Measurements from ENCODE around the gene OLFML1. TPM values are rescaled to one million over a fixed set of nuclear protein-coding genes. Genes with fewer than 3 reads are reported as not detected.
"Not testable (repeated sequence)": the region's sequence is repeated elsewhere in the genome, so short reads cannot be mapped to it uniquely, and the experiment has no call there.

The OLFML1 gene
- total RNA-seq, 1 donor from 2014 or later = 5.3 TPM

DNA sequence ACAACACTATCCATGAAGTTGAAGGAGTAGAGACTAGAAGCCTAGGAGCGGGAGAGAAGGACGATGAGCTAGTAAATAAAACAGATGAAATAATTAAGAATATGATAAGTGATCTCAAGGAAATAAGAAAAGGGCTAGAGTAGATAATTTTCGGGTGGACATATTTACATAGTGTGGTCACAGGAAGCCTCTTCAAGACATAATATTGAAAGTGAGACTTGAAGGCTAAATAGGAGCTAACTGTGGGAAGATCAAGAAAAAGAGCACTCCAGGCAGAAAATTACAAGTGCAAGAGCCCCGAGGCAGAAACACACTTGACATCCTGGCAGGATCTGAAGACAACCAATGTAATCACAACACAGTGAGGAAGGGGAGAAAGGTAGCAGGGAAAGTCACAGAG lies 16.6 kb downstream of the OLFML1 start:
- DNase-seq (ENCODE audit: low spot score) = no peak
- intact Hi-C loops (cut with DNase I) = no loop called here

DNA sequence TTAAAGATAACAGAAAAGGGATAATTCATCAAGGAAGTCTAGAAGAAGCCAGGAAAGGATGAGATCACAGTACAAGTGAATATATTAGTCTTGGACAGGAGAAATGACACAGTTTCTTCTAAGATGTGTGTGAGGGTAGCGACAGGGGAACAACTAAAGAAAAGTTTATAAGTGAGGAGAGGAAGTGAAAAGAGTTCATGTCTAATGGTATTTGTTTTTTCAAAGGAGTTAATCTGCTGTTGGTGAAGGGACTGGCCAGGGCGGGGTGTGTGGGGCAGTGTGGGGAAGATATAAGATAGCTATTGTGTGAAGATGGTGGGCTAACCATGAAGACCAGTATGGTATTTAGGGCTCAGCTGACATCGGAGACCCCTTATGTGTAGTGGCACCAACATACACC lies 20.9 kb downstream of the OLFML1 start:
- intact Hi-C loops (cut with DNase I) = no loop called here

DNA sequence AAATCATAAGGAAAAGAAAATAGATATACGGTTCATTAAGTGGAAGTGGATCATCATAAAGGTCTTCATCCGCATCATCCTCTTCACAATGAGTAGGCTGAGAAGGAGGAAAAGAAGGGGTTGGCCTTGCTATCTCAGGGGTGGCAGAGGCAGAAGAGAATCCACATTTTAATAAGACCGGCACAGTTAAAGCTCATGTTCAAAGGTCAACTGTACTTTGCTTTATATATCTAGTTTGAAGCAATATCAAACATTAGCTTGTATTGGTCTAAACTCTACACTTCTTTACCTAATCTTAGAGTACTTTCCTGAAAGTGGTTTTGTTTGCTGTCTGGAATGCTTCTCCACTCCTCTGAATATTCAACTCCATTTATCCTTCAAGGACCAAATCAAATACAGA lies 22.8 kb downstream of the OLFML1 start:
- intact Hi-C loops (cut with DNase I) = no loop called here
- no peak for DNase-seq (ENCODE audit: low spot score)

More for the DNA sequence above, 20.9 kb downstream of the OLFML1 start:
- DNase-seq (ENCODE audit: low spot score) = no peak

DNA sequence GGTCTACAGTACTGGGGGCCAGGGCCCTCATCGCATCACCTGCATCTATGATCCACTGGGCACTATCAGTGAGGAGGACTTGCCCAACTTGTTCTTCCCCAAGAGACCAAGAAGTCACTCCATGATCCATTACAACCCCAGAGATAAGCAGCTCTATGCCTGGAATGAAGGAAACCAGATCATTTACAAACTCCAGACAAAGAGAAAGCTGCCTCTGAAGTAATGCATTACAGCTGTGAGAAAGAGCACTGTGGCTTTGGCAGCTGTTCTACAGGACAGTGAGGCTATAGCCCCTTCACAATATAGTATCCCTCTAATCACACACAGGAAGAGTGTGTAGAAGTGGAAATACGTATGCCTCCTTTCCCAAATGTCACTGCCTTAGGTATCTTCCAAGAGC lies 24.7 kb downstream of the OLFML1 start:
- intact Hi-C loops (cut with DNase I) = loop anchor here (5.0 kb wide), 3 partner anchors 37 to 147 kb away; no protein-coding TSS in a partner anchor
- no peak for DNase-seq (ENCODE audit: low spot score)

DNA sequence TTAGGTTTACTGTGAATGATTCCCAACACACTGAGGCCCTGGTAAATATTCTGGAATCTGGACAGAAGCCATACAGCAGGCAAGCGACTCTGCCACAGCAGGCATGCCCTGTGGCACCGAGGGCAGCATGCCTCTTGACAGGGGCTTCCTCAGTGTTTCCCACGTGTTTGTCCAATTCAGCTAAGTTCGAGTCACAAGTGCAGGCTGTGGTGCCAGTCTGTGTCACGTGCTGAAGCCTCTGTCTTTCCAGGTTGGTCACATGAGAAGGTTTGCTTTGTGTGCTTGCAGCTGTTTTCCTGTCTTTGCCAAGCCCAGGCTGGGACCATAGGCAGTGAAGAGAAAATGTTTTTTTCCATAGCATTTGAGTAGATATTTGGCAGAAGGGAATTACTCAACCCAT lies 26.1 kb downstream of the OLFML1 start:
- intact Hi-C loops (cut with DNase I) = loop anchor here (5.0 kb wide), 3 partner anchors 36 to 146 kb away; no protein-coding TSS in a partner anchor
- DNase-seq (ENCODE audit: low spot score) = no peak

DNA sequence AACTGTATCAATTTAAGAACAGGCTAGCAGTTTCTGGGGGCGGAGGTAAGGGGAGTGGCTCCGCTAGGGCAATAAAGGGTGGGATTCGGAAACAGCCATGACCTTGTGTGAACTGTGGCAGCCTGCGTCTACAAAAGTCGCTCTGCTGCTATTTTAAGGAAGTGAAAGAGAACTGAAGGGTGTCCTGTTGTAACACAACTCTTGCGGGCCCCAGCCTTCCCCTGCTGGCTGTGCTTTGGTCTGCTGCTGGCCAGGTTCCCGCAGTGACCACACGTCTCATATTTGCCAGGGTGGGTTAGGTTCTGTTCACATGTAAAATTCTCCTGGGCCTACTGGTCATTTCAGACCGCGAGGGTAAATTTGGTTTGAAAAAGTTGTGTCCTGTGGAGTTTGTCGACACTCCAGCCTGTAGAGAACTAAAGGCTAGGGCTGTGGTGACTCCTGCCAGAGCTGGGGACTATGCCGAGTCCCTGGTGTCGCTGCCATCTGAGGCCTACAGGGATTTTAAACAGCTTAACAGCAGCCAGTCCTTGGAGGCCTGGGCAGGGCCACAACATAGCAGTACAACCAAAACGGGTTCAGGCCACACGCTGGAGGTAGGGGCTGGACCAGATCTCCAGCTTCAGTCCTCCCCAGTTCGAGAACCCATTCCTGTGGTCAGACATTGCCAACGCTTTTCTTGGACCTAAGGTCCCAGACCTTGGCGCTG lies 27.4 kb downstream of the OLFML1 start:
- intact Hi-C loops (cut with DNase I) = loop anchor here (2.0 to 5.0 kb wide), 4 partner anchors 35 to 145 kb away; no protein-coding TSS in a partner anchor
- peak; percentile 88 for DNase-seq (ENCODE audit: low spot score)

DNA sequence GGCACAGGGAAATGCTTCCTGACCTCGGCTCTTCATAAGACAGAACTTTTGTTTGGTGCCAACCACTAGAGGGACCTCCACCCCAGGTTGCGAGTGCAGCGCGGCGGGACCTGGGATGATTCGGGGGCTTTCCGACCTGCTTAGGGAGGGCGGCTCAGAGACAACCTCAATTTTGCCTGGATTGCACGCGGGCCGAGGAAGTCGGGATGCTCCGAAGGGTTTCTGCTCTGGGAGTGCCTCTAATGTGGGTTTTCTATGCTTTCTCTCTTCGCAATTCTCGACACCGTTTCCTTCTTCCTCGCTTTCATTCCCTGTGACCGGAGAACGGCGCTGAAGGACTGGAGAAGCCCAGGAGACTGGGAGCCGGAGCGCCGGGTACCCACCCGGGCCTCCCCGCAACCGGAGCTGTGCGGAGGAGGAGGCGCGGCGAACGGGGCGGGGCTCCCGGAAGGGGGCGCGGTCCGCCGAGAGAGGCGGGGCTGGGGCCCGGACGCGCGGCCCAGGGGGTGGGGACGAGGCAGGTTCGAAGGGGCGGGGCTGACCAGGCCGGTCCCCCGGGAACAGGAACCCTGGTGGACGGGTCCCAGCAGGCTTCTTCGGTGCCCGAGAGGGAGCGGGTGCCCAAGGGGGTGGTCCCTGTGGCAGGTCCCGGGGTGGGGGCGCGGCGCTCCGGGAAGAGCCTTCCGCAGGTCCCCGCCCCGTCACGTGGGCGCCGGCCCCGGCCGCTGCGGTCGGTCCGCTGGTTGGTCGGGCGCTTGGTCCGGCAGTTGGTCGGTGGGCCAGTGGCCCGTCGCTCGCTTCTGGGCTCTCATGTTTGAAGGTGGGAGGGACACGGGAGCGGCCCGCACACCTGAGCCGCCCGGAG lies 28.2 kb downstream of the OLFML1 start, which contains the start of gene PPFIBP2:
TSS of gene PPFIBP2 (plus strand) at position 766 of the 865 bp plus-strand sequence. CDS start 35,477 bp downstream, outside the sequence.
- intact Hi-C loops (cut with DNase I) = loop anchor here (2.0 to 5.0 kb wide), 4 partner anchors 34 to 144 kb away; no protein-coding TSS in a partner anchor
- DNase-seq (ENCODE audit: low spot score) = peak; percentile 95

DNA sequence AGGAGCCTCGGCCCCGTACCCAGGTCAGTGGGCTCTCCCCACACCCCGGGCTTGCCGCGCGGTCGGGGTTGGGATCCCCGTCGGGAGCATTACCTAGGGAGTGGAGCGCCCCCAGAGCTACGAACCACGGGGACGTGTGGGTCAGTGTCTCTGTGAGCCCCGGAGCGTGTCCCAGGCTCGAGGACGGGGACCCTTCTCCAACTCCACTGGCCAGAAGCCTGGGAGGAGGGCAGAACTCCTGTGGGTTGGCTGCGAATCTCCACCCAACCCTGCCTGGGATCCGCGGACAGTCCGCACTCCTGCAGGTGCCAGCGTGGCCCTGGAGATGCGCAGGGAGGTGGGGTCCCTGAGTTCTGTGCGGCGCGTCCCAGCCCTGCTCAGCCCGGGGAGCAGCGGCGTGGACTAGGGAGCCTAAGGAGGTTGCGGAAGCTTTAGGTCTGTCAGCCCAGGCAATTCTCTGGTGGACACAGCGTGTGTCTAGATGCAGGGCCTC lies 28.8 kb downstream of the OLFML1 start:
- DNase-seq (ENCODE audit: low spot score) = no peak
- intact Hi-C loops (cut with DNase I) = loop anchor here (5.0 kb wide), 3 partner anchors 33 to 143 kb away; no protein-coding TSS in a partner anchor

DNA sequence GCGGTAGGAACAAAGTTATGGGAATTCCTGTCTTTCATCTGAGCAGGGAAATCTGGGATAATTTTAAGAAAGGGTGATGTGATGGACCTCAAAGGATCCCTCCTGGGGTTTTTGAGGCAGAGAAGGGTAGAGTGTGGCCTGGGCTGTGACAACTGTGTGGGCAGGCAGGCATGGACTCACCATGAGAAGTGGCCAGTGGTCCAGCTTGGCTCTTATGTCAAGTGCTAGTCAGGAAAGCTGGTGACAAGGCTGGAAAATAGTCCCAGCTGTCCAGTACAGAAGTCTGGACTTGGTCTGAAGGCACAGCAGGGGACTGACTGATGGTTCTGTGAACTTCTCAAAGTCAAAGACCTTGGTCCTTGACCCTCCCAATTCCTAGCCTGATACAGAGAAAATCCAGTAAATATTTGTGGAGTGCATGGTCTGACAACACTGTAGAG lies 30.2 kb downstream of the OLFML1 start:
- DNase-seq (ENCODE audit: low spot score) = no peak
- intact Hi-C loops (cut with DNase I) = no loop called here

DNA sequence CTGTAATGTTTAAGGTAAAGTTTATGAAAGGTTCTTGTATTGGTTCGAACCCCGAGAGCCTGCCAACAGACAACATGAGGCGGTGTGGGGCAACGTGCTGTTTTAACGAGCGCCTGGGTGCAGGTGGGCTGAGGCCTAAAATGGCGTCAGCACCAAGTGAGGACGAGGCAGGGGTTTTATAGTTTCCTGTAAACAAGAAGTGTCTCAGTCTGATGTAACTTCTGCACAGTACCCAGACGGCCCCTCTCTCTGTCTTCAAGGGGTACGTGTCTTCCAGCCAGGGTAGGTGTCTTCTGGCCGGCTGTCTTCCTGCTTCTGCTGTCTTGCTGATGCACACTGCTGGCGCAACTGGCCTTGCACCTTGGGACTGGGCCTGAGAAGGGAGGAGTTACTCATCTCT lies 31.2 kb downstream of the OLFML1 start:
- DNase-seq (ENCODE audit: low spot score) = no peak
- intact Hi-C loops (cut with DNase I) = no loop called here

DNA sequence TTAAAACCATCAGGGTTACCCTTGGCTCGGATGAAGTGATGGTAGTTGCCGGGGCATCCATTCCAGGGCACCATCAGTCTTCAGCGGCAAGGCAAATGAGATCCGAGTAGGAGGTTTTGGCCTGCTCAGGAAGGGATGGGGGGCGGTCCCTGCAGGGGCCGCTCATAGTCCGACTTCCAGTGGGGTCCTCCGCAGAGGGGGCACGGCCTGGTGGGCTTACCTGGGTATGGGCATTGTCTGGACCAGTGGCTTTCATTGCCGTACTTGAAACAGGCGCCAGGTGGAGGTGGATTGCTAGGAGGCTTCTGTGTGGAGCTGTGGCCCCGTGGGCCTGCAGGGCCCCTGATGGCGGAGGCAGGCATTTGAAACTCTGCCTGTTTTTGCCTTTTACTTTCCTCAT lies 32.4 kb downstream of the OLFML1 start:
- intact Hi-C loops (cut with DNase I); DNase-seq (ENCODE audit: low spot score): not testable (repeated sequence)

DNA sequence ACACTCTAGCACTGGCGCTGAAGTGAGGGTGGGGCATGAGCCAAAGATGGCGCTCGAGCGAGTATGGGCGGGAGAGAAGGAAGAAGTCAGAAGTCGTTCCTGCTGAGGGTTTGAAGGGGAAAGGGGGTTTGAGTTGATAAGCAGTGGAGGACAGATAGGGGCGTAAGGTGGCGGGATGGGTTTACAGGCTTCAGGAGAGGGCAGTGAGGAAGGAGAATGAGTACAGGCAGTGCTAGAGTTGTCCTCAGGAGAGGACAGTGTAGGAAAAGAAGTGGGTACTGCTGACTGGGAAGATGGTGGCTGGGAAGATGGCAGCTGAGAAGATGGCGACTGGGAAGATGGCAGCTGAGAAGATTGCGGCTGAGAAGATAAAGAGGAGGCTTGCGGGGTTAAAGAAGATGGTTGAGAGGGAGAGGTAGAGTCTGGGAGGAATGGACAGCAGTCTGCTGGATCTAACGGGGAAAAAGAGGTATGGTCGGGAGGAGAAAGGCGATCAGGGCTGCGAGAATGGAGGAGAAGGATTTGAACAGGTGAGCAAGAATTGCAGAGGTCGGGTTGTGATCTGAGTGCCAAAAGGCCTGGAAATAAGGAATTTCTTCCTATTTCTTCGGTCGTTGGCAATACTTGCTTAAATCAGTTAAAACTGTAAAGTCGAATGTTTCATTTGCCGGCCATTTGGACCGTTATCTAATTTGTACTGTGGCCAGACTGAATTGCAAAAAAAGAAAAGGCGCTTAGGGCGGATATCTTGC lies 33.7 kb downstream of the OLFML1 start:
- no peak for DNase-seq (ENCODE audit: low spot score)
- intact Hi-C loops (cut with DNase I) = no loop called here

DNA sequence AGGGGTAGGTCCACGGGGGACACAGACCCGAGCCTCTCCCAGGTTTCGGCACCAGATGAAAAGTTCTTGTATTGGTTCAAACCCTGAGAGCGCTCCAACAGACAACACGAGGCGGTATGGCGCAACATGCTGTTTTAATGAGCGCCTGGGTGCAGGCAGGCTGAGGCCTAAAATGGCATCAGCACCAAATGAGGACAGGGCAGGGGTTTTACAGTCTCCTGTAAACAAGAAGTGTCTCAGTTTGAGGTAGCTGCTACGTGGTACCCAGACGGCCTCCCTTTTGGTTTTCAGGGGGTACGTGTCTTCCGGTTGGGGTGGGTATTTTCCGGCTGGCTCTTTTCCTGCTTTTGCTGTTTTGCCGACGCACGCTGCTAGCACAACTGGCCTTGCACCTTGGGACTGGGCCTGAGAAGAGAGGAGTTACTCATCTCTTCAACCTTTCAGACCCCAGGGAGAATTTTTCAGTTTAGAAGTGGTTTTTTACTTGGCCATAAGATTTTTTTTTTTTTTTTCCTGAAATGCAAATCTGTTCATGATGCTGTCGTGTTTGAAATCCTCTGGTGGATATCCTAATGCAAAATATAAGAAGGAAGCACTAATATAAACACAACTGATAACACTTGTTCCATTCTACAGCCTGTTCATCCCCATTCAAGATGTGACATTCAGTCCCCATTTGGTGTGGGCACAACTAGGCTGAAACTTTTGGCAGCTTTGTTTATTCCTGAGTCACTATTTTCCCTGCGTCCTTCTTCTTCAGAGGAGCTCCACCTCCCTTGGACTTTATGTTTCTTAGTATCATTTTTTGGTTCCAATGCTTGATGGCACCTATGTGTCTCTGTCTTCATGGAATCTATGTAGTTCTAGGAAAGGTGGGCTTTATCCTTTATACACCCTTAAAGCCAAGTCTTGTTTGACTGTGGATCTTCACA lies 35.0 kb downstream of the OLFML1 start:
- DNase-seq (ENCODE audit: low spot score) = no peak
- intact Hi-C loops (cut with DNase I) = no loop called here

DNA sequence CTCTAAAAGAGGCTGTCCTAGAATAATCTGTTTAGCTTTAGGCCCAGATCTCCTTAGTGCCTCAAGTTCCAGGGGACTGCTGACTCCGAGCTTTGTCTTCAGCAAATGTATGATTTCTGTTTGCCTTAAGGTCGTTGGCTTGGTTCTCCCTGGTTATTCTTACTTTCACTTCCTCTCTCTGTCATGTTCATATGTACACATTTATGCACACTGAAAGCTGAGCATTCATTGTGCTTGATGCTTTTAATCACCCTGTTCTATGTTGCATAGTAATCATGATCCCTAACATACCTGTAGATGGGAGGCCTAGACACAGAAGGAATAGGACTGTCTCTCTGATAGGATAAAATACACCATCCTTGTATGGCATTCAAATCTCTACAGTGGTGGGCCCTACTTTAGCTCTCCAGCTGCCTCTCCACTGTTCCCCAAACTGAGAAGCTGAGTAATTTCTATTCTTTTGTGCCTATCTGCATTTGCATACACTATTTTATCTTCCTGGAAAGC lies 35.7 kb downstream of the OLFML1 start:
- intact Hi-C loops (cut with DNase I) = no loop called here
- DNase-seq (ENCODE audit: low spot score) = no peak

DNA sequence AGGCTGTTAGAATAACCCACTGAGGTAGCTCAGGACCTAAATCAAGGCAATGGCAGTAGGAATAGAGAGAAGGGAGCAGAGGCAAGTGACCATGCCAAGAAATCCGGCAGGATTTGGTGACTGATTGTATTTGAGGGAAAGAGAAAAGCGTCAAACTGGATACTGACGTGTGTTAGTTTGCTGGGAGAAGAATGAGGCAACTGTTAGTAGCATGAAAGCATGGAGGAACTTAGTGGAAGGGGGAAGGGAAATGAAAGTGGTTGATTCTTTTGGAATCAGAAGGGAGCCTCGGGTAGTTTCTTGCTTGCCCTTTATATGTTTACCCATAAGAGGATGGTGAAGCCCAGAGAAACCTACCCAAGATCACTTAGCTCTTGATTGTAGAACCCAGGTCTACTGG lies 36.8 kb downstream of the OLFML1 start:
- intact Hi-C loops (cut with DNase I) = no loop called here
- DNase-seq (ENCODE audit: low spot score) = no peak

DNA sequence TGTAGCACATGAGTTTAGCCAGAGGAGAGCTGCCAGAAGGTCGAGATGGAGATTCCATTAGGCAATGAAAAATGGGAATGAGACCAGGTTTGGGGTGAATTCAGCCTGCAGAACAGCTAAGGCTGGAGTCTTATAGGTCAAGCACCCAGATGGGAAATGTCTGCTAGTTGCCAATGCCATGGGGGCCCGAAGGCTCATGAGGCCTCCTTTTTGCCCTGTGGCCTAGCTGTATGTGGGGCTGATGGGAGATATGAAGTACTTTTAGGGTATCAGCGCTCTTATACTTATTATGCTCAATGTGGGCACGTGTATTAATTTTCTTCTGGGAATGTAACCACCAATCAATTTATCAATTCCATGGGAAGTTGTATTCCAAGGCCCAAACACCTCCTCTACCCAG lies 37.2 kb downstream of the OLFML1 start:
- DNase-seq (ENCODE audit: low spot score) = no peak
- intact Hi-C loops (cut with DNase I) = no loop called here

DNA sequence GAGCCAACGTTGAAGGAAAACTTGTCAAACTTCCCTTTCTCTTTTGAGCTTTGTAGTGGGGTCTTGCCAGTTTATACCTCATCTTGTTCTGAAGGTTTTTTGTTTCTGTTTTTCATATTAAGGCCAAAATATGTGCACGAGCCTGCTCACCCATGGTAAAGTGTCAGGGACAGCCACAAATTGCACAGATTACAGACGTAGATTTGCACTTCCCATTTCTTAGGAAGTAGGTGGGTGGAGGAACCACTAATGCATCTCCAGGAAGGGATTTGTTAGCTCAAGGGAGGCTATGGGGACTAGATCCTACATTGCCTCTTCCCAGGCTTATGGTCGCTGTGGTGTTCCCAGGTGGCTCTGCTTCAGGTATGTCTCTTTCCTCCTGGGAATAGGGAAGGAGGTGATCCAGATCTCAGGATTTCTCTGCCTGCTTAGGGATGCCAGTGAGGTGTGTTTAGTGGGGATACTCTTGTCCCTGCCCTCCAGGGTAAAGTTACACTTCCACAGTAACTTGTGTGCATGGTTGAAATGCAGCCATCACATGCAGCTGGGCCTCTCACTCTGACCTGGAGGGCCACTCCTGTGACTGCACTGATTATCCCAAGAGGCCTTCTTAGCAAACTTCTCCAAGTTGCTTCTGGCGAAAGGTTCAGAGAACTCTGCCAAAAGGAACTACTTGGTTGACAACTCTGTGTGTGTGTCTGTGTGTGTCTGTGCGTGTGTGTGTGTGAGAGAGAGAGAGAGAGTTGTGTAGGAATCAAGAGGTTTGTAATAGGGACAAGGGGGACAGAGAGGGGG lies 38.3 kb downstream of the OLFML1 start:
- intact Hi-C loops (cut with DNase I) = no loop called here
- no peak for DNase-seq (ENCODE audit: low spot score)

All from cardiac septum (tissue), 1 donor.